Esophagus (tissue), 2 donors: ENCODE results near the gene CAND2. TPM values are rescaled to one million over a fixed set of nuclear protein-coding genes. Genes with fewer than 3 reads are reported as not detected.
"Not testable (repeated sequence)": the region's sequence is repeated elsewhere in the genome, so short reads cannot be mapped to it uniquely, and the experiment has no call there.

Experiments
- H3K27ac ChIP-seq, 2 donors: one replicate each; pipeline ENCODE4 v1.5.1; 2013; ENCODE audit warnings: low read depth in 2 of 2, mild to moderate bottlenecking in 2 of 2, inconsistent platforms in 1 of 2, low read length in 1 of 2, moderate library complexity in 1 of 2
- H3K27me3 ChIP-seq, 2 donors: one replicate each; pipeline ENCODE4 v1.6.1; 2013; ENCODE audit warnings: low read length in 2 of 2, control low read depth in 1 of 2, mild to moderate bottlenecking in 1 of 2; ENCODE audit not compliant: insufficient read depth in 2 of 2, control insufficient read depth in 1 of 2
- H3K36me3 ChIP-seq, 2 donors: one replicate each; pipeline ENCODE4 v1.6.1; 2013; ENCODE audit warnings: low read length in 1 of 2; ENCODE audit not compliant: control insufficient read depth in 2 of 2, insufficient read depth in 2 of 2
- H3K4me1 ChIP-seq, 2 donors: one replicate each; pipeline ENCODE4 v1.6.1; 2013; ENCODE audit warnings: low read length in 1 of 2; ENCODE audit not compliant: control insufficient read depth in 2 of 2, insufficient read depth in 2 of 2
- H3K4me3 ChIP-seq, 2 donors: one replicate each; pipeline ENCODE4 v1.5.1; 2013; ENCODE audit warnings: low read length in 2 of 2, mild to moderate bottlenecking in 2 of 2, low read depth in 1 of 2, moderate library complexity in 1 of 2
- H3K9me3 ChIP-seq, 2 donors: one replicate each; pipeline ENCODE4 v1.6.1; 2013; ENCODE audit warnings: mild to moderate bottlenecking in 2 of 2, low read depth in 1 of 2, low read length in 1 of 2, moderate library complexity in 1 of 2; ENCODE audit not compliant: control insufficient read depth in 2 of 2, insufficient read depth in 1 of 2
- WGBS, 2 donors: extraction: QIAGEN DNeasy Blood & Tissue Kit; methylation state at CpG; one replicate each; pipeline ENCODE4 v1.1.7; 2013; 5-methylcytosine and 5-hydroxymethylcytosine counted together
- polyA plus RNA-seq, 2 donors: library from polyadenylated mRNA; stranded (reverse); fragments of 200-250 nt; gene quantifications; one replicate each; pipeline ENCODE4 v1.2.3, GENCODE V29; 2013
- donor health status: healthy with polysubstance abuse.
- donor health status: Bipolar disorder and iron deficiency.

CAND2 gene
- polyA plus RNA-seq, 2 donors: 0.84 to 1.2 TPM

DNA sequence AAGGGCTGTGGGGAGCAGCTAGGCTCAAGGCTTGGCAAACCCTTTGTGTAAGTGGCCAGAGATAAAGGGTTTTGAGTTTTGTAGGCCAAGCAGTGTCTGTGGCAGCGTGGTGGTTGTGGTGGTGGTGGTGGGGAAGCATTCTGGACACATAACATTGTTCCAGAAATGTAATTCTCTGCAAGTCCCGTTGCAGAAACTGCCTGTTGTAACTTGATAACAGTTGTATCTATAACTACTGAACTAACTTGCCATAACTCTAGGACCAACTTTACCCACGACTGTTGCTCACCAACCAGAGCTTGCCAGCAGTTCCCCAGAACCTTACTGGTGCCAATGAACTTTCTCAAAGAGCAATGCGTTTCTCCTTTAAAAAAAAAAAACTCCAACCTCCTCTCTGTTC is 19.3 kb upstream of the CAND2 start:
- Histone ChIP-seq H3K9me3 (no peaks in the 10 kb centered on the region), H3K27me3 (peaks cover 0 to 2% of the 10 kb centered on the region in 2 donors), H3K4me3 (no peak overlapping the region), H3K27ac (no peak overlapping the region), H3K4me1 (peaks cover 0 to 2% of the 10 kb centered on the region in 2 donors), H3K36me3 (no peaks in the 10 kb centered on the region)
- WGBS, 2 donors: 38 to 50% methylated on average over 4 of the region's 4 CpGs

DNA sequence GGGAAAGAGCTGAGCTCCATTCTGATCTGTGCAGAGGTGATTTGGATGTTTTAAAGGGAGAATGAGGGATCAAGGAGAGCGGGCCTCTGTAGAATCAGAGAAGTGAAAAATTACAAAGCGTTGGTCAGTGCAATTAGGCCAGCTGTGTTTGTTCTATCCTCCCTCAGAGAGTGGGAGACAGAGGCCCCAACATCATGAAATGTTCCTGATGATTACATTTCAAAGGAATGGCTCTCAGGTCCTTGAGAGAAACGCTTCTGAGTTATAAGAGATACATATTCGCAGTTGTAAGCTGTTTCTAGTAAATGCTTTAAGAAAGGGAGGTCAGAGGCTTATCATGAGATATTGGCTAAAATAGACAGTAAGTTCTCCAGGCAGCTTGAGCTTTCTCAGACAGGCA is 15.7 kb upstream of the CAND2 start:
- WGBS, 2 donors: 77 to 78% methylated on average over 4 of the region's 4 CpGs

DNA sequence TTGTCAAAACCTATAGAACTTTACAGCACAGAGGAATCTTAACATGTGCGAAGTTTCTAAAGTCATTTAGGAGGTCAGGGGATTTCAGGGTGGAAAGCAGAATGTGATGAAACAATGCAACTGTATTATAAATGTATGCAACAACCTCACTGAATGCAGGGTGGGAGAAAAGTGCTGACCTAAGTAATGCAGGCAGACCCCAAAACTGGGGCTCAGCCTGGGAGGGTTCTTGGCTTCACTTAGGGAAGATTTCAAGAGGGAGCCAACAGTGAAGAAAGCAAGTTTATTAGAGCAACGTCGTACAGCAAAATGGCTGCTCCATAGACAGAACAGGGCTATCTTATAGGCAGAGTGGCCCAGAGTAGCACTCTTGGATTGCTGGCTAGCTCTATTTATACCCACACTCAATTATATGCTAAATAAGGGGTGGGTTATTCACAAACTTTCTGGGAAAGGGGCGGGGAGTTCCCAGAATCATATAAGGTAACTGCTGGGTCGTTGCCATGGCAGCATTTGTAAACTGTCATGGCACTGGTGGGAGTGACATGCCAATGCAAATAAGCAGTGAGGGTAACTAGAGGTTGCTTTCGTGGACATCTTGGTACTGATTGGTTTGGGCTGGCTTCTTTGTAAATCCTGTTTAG is 14.2 kb upstream of the CAND2 start:
- Histone ChIP-seq H3K9me3 (no peaks in the 10 kb centered on the region), H3K4me3 (no peak overlapping the region), H3K27me3 (peaks cover 0 to 2% of the 10 kb centered on the region in 2 donors), H3K36me3 (no peaks in the 10 kb centered on the region), H3K4me1 (no peaks in the 10 kb centered on the region), H3K27ac (no peak overlapping the region)
- WGBS, 2 donors: 66 to 70% methylated on average over 6 of the region's 6 CpGs

More for the DNA sequence above, 15.7 kb upstream of the CAND2 start:
- Histone ChIP-seq H3K4me1 (no peaks in the 10 kb centered on the region), H3K4me3 (no peak overlapping the region), H3K36me3 (no peaks in the 10 kb centered on the region), H3K27me3 (peaks cover 0 to 2% of the 10 kb centered on the region in 2 donors), H3K27ac (no peak overlapping the region), H3K9me3 (no peaks in the 10 kb centered on the region)

DNA sequence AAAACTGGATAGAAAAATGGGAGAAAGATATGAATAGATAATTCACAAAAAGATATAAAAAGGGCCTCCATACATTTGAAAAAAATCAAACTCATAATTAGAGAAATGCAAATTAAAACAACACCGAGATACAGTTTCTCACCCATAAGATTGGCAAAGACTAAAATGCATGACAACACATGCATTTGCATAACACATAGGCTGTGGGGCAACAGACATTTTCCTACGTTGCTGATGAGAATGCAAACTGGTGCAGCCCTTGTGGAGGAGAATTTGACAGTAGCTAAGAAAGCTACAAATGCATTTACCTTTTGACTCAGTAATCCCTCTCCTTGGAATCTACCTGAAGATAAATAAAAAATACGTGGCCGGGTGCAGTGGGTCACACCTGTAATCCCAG is 11.4 kb upstream of the CAND2 start:
- no peaks in the 10 kb centered on the region for H3K36me3 ChIP-seq
- peaks cover 0 to 2% of the 10 kb centered on the region in 2 donors for H3K27me3 ChIP-seq
- H3K4me1 ChIP-seq: no peaks in the 10 kb centered on the region
- no peak overlapping the region for H3K27ac ChIP-seq
- H3K9me3 ChIP-seq: no peaks in the 10 kb centered on the region
- H3K4me3 ChIP-seq: no peak overlapping the region
- WGBS, 2 donors: 54 to 61% methylated on average over 4 of the region's 4 CpGs

DNA sequence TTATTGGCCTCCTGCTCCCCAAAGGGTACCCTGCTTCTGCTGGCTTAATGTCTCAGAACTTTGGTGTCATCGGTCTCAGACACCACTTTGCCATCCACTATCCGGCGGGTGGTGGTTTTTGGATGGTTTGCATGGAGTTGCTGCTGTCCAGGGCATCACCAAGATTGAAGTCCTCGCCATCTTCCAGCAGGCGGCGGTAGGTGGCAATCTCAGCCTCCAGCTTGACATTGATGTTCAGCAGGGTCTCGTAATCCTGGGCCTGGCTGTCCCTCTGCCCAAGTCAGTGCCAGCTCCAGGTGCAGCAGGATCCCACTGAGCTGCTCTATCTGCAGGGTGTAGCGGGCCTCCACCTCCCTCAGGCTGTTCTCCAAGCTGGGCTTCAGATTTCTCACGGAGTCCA is 9.1 kb upstream of the CAND2 start:
- H3K27ac ChIP-seq, H3K4me1 ChIP-seq, H3K36me3 ChIP-seq, H3K9me3 ChIP-seq, H3K4me3 ChIP-seq, H3K27me3 ChIP-seq: not testable (repeated sequence)
- 48 to 73% methylated on average over 9 of the region's 9 CpGs for WGBS, 2 donors

DNA sequence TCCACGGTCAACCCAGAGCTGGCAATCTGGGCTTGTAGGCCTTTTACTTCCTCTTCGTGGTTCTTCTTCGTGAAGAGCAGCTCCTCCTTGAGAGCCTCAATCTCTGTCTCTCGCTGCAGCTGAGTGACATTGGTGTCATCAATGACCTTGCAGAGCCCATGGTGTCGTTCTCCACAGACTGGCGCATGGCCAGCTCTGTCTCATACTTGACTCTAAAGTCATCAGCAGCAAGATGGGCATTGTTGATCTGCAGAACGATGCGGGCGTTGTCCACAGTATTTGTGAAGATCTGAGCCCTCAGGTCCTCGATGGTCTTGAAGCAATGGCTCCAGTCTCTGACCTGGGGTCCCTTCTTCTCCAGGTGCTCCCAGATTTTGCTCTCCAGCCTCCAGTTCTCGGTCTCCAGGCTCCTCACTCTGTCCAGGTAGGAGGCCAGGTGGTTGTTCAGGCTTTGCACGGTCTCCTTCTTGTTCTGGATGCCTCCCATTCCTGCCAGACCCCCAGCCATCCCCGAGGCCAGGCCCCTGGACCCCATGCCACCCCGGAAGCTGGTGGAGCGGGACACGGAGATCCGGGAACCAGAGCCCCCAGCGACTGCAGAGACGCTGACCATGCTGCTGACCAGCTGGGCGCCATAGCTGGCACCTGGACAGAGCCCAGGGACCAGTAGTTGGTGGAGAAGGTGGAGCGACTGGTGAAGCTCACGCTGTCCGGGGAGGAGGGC is 8.4 kb upstream of the CAND2 start:
- not testable (repeated sequence) for H3K27me3 ChIP-seq, H3K36me3 ChIP-seq, H3K4me3 ChIP-seq, H3K27ac ChIP-seq, H3K9me3 ChIP-seq, H3K4me1 ChIP-seq
- WGBS, 2 donors: 88 to 89% methylated on average over 22 to 23 of the region's 23 CpGs

DNA sequence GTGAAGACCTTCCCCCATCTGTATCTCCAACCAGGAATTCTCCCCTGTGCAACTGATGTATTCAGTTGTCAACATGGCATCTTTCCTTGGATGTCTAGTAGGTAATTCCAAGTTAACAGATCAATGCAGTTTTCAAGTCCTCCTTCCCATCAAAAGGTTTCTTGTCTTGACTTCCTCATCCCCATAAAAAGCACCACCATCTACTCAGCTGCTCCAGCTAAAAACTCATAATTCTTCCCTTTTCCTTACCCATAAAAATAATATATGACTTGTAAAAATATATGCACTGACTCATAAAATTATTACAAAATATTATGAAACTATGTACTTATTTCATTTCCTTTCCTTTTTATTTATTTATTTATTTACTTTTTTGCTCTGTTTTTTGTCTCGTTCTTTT is 5.0 kb upstream of the CAND2 start:
- 84 to 86% methylated on average over 1 of the region's 1 CpG for WGBS, 2 donors
- H3K27me3 ChIP-seq: no peaks in the 10 kb centered on the region

DNA sequence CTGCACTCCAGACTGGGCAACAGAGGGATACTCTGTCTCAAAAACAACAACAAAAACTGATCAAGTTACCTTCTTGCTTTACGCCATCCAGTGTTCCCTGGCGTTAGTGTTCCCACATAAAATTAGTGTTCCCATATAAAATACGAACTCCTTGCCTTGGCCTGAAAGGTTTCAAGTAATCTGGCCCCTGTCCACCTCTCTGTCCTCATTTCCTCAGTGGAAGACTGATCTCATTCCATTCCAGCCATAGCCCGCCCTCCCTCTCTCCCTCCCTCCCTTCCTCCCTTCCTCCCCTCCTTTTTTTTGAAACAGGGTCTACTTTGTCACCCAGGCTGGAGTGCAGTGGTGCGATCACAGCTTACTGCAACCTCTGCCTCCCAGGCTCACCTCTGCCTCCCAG is 2.8 kb upstream of the CAND2 start:
- Histone ChIP-seq H3K4me3 (no peak overlapping the region), H3K27me3 (no peaks in the 10 kb centered on the region), H3K9me3 (no peaks in the 10 kb centered on the region), H3K4me1 (no peaks in the 10 kb centered on the region), H3K36me3 (no peaks in the 10 kb centered on the region), H3K27ac (no peak overlapping the region)
- WGBS, 2 donors: 86% methylated on average over 5 of the region's 5 CpGs

More for the DNA sequence above, 5.0 kb upstream of the CAND2 start:
- Histone ChIP-seq H3K27ac (no peak overlapping the region), H3K36me3 (no peaks in the 10 kb centered on the region), H3K4me3 (no peak overlapping the region), H3K4me1 (no peaks in the 10 kb centered on the region), H3K9me3 (no peaks in the 10 kb centered on the region)

DNA sequence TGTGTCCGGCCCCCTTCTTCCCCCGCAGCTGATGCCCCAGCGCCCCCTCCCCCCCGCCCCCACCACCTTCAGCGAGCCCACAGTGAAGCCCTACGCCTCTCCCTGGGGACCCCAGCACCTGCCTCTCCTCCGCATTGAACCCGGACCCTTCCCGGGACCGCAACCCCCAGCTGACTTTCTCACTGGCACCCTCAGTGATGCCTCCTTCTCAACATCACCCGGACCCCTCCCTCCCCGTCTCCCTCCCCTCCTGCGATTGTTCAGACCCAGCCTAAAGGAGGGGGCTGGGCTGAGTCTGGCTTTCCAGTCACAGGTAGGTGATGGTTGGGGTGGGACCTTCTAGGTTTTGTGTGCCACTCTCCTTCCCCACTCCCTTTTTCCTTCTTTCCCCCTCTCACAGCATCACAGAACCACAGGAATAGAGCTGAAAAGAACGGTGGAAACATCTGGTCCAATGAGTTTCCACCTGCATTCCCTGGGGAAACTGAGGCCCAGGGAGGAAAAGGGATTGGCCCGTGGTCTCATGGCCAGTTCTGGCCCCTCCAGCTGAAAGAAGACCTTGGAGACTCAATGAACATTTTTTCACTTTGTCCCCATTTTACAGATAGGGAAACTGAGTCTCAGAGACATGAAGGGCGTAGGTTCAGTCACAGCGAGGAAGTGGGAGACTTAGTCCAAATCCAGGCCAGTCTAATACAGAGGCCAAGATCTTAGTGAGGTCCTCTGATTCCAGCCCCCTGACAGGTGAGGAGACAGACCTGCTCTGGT is 828 bp downstream of the CAND2 start:
- Histone ChIP-seq H3K4me3 (peak overlapping the region; percentile 47 to 50), H3K9me3 (no peaks in the 10 kb centered on the region), H3K4me1 (no peaks in the 10 kb centered on the region), H3K27ac (peak overlapping the region; percentile 49 to 75), H3K36me3 (no peaks in the 10 kb centered on the region), H3K27me3 (no peaks in the 10 kb centered on the region)
- WGBS, 2 donors: 42 to 47% methylated on average over 14 to 17 of the region's 17 CpGs
